Astrocyte (in vitro differentiated cells and primary cell): ENCODE measurements around the gene ADCY2. TPM values are rescaled to one million over a fixed set of nuclear protein-coding genes. Genes with fewer than 3 reads are reported as not detected.

Source experiments
- DNase-seq: peaks from one replicate; pipeline ENCODE4 v3.0.0-alpha.2; 2010; ENCODE audit warnings: low read depth
- FAIRE-seq: peaks from 2 replicates; lab custom pipeline; 2011; peaks lifted over from hg19 to GRCh38; lab: Jason Lieb, UNC
- H2AFZ ChIP-seq: 2 replicates; pipeline ENCODE4 v1.6.0; 2012; ENCODE audit warnings: low read depth, low read length, inconsistent platforms
- H3K27ac ChIP-seq: 2 replicates; pipeline ENCODE4 v1.5.1; 2011; ENCODE audit warnings: low read depth, low read length, inconsistent platforms
- H3K27me3 ChIP-seq: 2 replicates; pipeline ENCODE4 v1.6.0; 2011; ENCODE audit warnings: low read length, inconsistent platforms; ENCODE audit not compliant: insufficient read depth
- H3K36me3 ChIP-seq: 2 replicates; pipeline ENCODE4 v1.5.1; 2011; ENCODE audit warnings: low read length, inconsistent platforms; ENCODE audit not compliant: insufficient read depth
- H3K4me1 ChIP-seq: 2 replicates; pipeline ENCODE4 v1.5.1; 2011; ENCODE audit warnings: low read length, inconsistent platforms; ENCODE audit not compliant: insufficient read depth
- H3K4me2 ChIP-seq: 2 replicates; pipeline ENCODE4 v1.6.0; 2012; ENCODE audit warnings: low read length, inconsistent platforms
- H3K4me3 ChIP-seq: 2 replicates; pipeline ENCODE4 v1.5.1; 2011; ENCODE audit warnings: low read depth, mild to moderate bottlenecking, low read length, inconsistent platforms; ENCODE audit not compliant: insufficient read depth
- H3K79me2 ChIP-seq: 2 replicates; pipeline ENCODE4 v1.6.0; 2012; ENCODE audit warnings: mild to moderate bottlenecking, low read length, inconsistent platforms; ENCODE audit not compliant: insufficient read depth
- H3K9ac ChIP-seq: 2 replicates; pipeline ENCODE4 v1.6.0; 2012; ENCODE audit warnings: mild to moderate bottlenecking, low read length, inconsistent platforms
- H3K9me3 ChIP-seq: 2 replicates; pipeline ENCODE4 v1.5.1; 2012; ENCODE audit warnings: low read depth, mild to moderate bottlenecking, low read length, inconsistent platforms; ENCODE audit not compliant: insufficient read depth
- H4K20me1 ChIP-seq: 2 replicates; pipeline ENCODE4 v1.6.0; 2012; ENCODE audit warnings: low read length, inconsistent platforms; ENCODE audit not compliant: insufficient read depth
- H3K27ac Mint-ChIP-seq: one replicate; pipeline ENCODE4 v1.8.0; 2021; ENCODE audit warnings: mild to moderate bottlenecking, mixed read lengths; ENCODE audit not compliant: unreplicated experiment
- H3K27me3 Mint-ChIP-seq: one replicate; pipeline ENCODE4 v1.8.0; 2021; ENCODE audit warnings: low read depth, mixed read lengths; ENCODE audit not compliant: unreplicated experiment
- H3K36me3 Mint-ChIP-seq: one replicate; pipeline ENCODE4 v1.8.0; 2021; ENCODE audit warnings: low read depth, mixed read lengths; ENCODE audit not compliant: unreplicated experiment
- H3K4me1 Mint-ChIP-seq: one replicate; pipeline ENCODE4 v1.8.0; 2021; ENCODE audit warnings: low read depth, mixed read lengths; ENCODE audit not compliant: unreplicated experiment
- H3K4me3 Mint-ChIP-seq: one replicate; pipeline ENCODE4 v1.8.0; 2021; ENCODE audit warnings: mild to moderate bottlenecking, moderate library complexity, mixed read lengths; ENCODE audit not compliant: unreplicated experiment
- H3K9me3 Mint-ChIP-seq: one replicate; pipeline ENCODE4 v1.8.0; 2021; ENCODE audit warnings: mild to moderate bottlenecking, mixed read lengths; ENCODE audit not compliant: unreplicated experiment
- EZH2 ChIP-seq: IDR thresholded peaks from 2 replicates; pipeline ENCODE4 v1.6.1; 2012; ENCODE audit warnings: mild to moderate bottlenecking, low read length, inconsistent platforms; ENCODE audit not compliant: insufficient read depth
- total RNA-seq: library from RNA; stranded (reverse); gene quantifications from 2 replicates; pipeline ENCODE4 v1.2.1, GENCODE V29; 2021
- TF ChIP-seq, protein P1 (sequence below): IDR thresholded peaks from 2 replicates; pipeline ENCODE4 v1.5.1; 2011; ENCODE audit warnings: low read depth, mild to moderate bottlenecking, inconsistent platforms, low read length, moderate library complexity; ENCODE audit not compliant: insufficient read depth

ADCY2 gene
- total RNA-seq, 1 donor from 2014 or later, result 5.7 TPM

DNA sequence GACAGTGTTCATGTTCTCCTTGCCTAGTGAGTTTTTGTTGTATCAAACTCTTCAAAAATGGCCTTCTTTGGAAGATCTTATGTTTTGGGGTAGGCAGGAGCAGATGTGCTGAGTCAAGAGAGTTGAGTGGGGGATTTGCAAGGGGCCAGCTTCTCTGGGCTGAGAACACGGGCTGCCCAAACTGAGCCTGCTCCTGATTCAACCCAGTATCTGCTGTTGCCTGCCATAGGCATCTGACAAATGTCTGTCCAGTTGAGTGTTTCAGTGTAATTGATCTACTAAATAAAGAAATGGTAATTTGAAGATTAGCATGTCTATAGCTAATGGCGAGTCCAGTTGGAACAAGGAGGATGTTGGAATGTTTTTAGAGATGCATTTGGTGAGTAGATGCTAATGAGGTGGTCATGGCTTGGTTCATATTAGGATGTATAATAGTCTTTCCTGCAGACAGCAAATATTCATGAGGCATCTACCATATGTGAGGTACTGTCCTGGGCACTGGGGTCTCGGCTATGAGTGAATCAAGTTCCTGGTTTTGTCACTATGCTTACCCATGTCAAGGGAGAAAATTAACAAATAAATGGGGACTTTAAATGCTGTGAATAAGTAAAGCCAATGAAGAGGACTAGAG lies 119.5 kb downstream of the ADCY2 start:
- H3K27ac Mint-ChIP-seq, result no peak overlapping the region
- TF ChIP-seq, protein P1, sequence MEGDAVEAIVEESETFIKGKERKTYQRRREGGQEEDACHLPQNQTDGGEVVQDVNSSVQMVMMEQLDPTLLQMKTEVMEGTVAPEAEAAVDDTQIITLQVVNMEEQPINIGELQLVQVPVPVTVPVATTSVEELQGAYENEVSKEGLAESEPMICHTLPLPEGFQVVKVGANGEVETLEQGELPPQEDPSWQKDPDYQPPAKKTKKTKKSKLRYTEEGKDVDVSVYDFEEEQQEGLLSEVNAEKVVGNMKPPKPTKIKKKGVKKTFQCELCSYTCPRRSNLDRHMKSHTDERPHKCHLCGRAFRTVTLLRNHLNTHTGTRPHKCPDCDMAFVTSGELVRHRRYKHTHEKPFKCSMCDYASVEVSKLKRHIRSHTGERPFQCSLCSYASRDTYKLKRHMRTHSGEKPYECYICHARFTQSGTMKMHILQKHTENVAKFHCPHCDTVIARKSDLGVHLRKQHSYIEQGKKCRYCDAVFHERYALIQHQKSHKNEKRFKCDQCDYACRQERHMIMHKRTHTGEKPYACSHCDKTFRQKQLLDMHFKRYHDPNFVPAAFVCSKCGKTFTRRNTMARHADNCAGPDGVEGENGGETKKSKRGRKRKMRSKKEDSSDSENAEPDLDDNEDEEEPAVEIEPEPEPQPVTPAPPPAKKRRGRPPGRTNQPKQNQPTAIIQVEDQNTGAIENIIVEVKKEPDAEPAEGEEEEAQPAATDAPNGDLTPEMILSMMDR, result no peak
- no peak for TF ChIP-seq EZH2
- no peak overlapping the region for H3K9ac ChIP-seq
- H4K20me1 ChIP-seq, result no peaks in the 10 kb centered on the region
- DNase-seq, result no peak
- H3K9me3 Mint-ChIP-seq, result peaks cover 6% of the 10 kb centered on the region
- no peaks in the 10 kb centered on the region for H3K36me3 Mint-ChIP-seq
- no peak for FAIRE-seq
- no peaks in the 10 kb centered on the region for H3K27me3 ChIP-seq
- no peaks in the 10 kb centered on the region for H3K36me3 ChIP-seq
- no peak overlapping the region for H3K4me2 ChIP-seq
- H3K79me2 ChIP-seq, result no peaks in the 10 kb centered on the region
- no peaks in the 10 kb centered on the region for H3K27me3 Mint-ChIP-seq
- no peaks in the 10 kb centered on the region for H3K4me1 Mint-ChIP-seq
- H3K9me3 ChIP-seq, result no peaks in the 10 kb centered on the region
- no peak overlapping the region for H3K4me3 Mint-ChIP-seq
- no peak overlapping the region for H3K4me3 ChIP-seq
- H2AFZ ChIP-seq, result no peak overlapping the region
- H3K4me1 ChIP-seq, result no peaks in the 10 kb centered on the region
- H3K27ac ChIP-seq, result no peak overlapping the region

DNA sequence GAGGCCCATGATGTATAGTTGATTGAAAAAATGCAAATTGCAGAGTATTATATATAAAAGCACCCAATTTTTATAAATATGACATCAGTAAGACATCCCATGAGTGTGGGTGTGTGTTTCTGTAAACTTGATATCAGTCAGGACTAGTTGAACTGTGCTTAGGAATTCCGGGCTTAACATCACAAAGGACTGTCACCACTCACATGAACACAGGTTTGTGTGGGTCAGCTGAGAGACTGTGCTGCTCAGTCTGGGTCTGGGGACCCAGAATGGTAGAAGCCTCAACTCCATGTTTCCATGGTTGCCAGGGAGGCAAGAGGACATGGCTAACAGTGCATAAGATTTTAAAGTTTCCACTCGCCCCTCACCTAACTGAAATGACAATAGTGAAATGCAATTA lies 120.3 kb downstream of the ADCY2 start:
- Histone ChIP-seq H3K4me1 (no peaks in the 10 kb centered on the region), H2AFZ (no peak overlapping the region), H3K9me3 (peaks cover 3% of the 10 kb centered on the region), H3K4me3 (no peak overlapping the region), H3K27ac (no peak overlapping the region), H3K36me3 (no peaks in the 10 kb centered on the region), H3K9ac (no peak overlapping the region), H3K4me2 (no peak overlapping the region), H3K27me3 (no peaks in the 10 kb centered on the region), H3K79me2 (no peaks in the 10 kb centered on the region), H4K20me1 (no peaks in the 10 kb centered on the region)
- H3K4me1 Mint-ChIP-seq, result no peaks in the 10 kb centered on the region
- no peak for TF ChIP-seq EZH2
- TF ChIP-seq, protein P1, result no peak
- DNase-seq (no peak), FAIRE-seq (no peak)
- H3K9me3 Mint-ChIP-seq, result peaks cover 6% of the 10 kb centered on the region
- H3K27ac Mint-ChIP-seq, result no peak overlapping the region
- H3K36me3 Mint-ChIP-seq, result no peaks in the 10 kb centered on the region
- no peak overlapping the region for H3K4me3 Mint-ChIP-seq
- H3K27me3 Mint-ChIP-seq, result no peaks in the 10 kb centered on the region

DNA sequence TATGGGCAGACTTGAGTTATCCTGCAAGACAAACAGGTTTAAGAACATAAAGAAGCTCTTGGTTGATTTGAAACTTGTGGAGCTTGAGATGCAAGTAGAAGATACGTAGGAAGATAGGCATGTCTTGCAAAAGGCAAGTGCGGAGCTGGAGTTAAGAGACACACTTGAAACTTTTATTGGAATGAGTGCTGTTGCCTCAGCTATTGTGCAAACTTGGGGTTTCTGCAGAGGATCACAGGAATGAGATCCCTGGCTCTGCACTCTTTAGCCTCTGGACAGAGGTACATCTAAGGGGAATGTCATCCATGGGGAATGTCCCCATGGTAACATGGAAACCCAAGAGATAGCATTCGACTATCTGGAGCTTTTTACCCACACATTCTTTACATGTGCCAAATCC lies 121.1 kb downstream of the ADCY2 start:
- Histone ChIP-seq H3K79me2 (no peaks in the 10 kb centered on the region), H3K27ac (no peak overlapping the region), H3K27me3 (no peaks in the 10 kb centered on the region), H3K9ac (no peak overlapping the region), H3K4me2 (no peak overlapping the region), H3K4me3 (no peak overlapping the region), H4K20me1 (no peaks in the 10 kb centered on the region), H3K36me3 (no peaks in the 10 kb centered on the region), H2AFZ (no peak overlapping the region), H3K9me3 (peaks cover 3% of the 10 kb centered on the region), H3K4me1 (no peaks in the 10 kb centered on the region)
- FAIRE-seq (no peak), DNase-seq (no peak)
- H3K9me3 Mint-ChIP-seq, result peaks cover 6% of the 10 kb centered on the region
- no peaks in the 10 kb centered on the region for H3K36me3 Mint-ChIP-seq
- H3K27me3 Mint-ChIP-seq, result no peaks in the 10 kb centered on the region
- H3K4me3 Mint-ChIP-seq, result no peak overlapping the region
- H3K4me1 Mint-ChIP-seq, result no peaks in the 10 kb centered on the region
- no peak overlapping the region for H3K27ac Mint-ChIP-seq
- TF ChIP-seq, protein P1, result no peak
- TF ChIP-seq EZH2, result no peak
